Activated CD4-positive, alpha-beta memory T cell treated with anti-CD3 and anti-CD28 coated beads for 36 hours (primary cell): Measurements from ENCODE around the gene CLCN3. TPM values are rescaled to one million over a fixed set of nuclear protein-coding genes. Genes with fewer than 3 reads are reported as not detected.

Source experiments
- CTCF ChIA-PET: fragments of 350-600 bp; sonication (Branson Sonifier 250); formaldehyde crosslinking; loops from one replicate; lab custom pipeline; 2021; ENCODE audit warnings: antibody characterized with exemption, inconsistent platforms; lab: Charles Lee
- POLR2A ChIA-PET: fragments of 350-600 bp; sonication (Branson Sonifier 250); formaldehyde crosslinking; loops from one replicate; lab custom pipeline; 2021; ENCODE audit warnings: antibody characterized with exemption; lab: Charles Lee
- DNase-seq: peaks from one replicate; pipeline ENCODE4 v3.0.0-alpha.2; 2020
- H3K27ac Mint-ChIP-seq: one replicate; pipeline ENCODE4 v1.8.0; 2021; ENCODE audit warnings: mixed read lengths
- H3K27me3 Mint-ChIP-seq: one replicate; pipeline ENCODE4 v1.8.0; 2021; ENCODE audit warnings: mixed read lengths
- H3K36me3 Mint-ChIP-seq: one replicate; pipeline ENCODE4 v1.8.0; 2021; ENCODE audit warnings: mixed read lengths
- H3K4me1 Mint-ChIP-seq: one replicate; pipeline ENCODE4 v1.8.0; 2021; ENCODE audit warnings: low read depth, mixed read lengths
- H3K4me3 Mint-ChIP-seq: one replicate; pipeline ENCODE4 v1.8.0; 2021; ENCODE audit warnings: mild to moderate bottlenecking, mixed read lengths
- H3K9me3 Mint-ChIP-seq: one replicate; pipeline ENCODE4 v1.8.0; 2021; ENCODE audit warnings: mixed read lengths
- intact Hi-C: fragments of 100-400 bp; cut with micrococcal nuclease; formaldehyde crosslinking; loops from one replicate; pipeline ENCODE4 v1.15.1; 2023
- total RNA-seq, 2 experiments: library from RNA; stranded (reverse); gene quantifications; one replicate each; pipeline ENCODE4 v1.2.3, GENCODE V29; 2021

Gene CLCN3
- total RNA-seq, 2 experiments from 2014 or later, result 17.3 to 18.6 TPM

DNA sequence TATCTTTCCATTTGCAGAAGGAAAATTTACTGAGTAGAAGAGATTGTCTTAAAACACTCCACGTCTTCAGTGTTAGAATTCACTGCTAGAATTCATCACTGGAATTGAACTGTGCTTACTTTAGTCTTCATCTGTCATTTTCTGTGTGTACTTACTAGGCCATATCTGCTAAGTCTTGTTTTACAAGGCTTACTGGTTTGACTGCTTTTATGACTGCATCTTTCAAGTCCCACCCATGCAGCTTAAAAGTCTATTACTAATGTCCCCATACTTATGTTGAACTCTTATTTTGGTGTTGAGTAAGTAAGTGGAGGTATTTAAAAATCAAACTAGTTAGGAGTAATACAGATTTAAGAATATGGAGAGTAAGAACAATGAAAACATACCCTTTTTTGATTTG lies 14.6 kb downstream of the CLCN3 start:
- intact Hi-C loops, result no loop called here
- Mint-ChIP-seq H3K9me3 (no peaks in the 10 kb centered on the region), H3K27me3 (no peaks in the 10 kb centered on the region), H3K27ac (no peak overlapping the region), H3K4me1 (peaks cover 13% of the 10 kb centered on the region), H3K36me3 (peaks cover 27% of the 10 kb centered on the region), H3K4me3 (no peak overlapping the region)
- DNase-seq, result no peak
- ChIA-PET POLR2A (no interaction called here), CTCF (no interaction called here)

DNA sequence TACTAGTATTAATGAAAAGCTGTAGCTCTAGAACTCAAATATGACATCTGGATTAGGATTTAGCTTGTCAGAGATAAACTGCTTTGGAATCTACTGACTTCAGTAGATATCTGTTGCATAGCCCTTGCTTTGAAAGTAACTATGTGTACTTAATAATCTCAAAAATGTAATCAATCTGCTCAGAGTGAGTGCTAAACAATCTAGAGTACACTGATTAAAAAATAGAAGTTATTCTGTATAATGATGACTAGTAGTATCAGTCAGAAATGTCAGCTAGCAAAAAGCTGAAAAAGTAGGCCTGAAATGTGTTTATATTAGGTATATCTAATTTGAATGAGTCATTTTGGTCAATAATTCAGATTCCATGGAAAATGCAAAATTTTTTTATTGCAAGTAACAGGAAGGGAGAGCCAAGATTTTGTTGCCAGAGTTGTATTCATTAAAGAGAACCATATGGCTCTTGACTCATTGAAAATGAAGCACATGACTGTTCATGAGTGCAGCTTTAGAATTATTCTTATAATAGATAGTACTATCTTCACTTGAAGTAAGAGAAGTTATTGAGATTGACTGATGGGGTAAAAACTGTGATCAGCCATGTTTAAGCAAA lies 20.0 kb downstream of the CLCN3 start:
- Mint-ChIP-seq H3K27ac (no peak overlapping the region), H3K36me3 (peaks cover 33% of the 10 kb centered on the region), H3K9me3 (no peaks in the 10 kb centered on the region), H3K27me3 (no peaks in the 10 kb centered on the region), H3K4me3 (no peak overlapping the region), H3K4me1 (peaks cover 2% of the 10 kb centered on the region)
- DNase-seq, result no peak
- CTCF ChIA-PET, result interaction anchor here (1.2 kb wide), 1 partner anchor 27 kb away, joined by 5 read pairs; no protein-coding TSS in a partner anchor
- intact Hi-C loops, result no loop called here
- POLR2A ChIA-PET, result no interaction called here

DNA sequence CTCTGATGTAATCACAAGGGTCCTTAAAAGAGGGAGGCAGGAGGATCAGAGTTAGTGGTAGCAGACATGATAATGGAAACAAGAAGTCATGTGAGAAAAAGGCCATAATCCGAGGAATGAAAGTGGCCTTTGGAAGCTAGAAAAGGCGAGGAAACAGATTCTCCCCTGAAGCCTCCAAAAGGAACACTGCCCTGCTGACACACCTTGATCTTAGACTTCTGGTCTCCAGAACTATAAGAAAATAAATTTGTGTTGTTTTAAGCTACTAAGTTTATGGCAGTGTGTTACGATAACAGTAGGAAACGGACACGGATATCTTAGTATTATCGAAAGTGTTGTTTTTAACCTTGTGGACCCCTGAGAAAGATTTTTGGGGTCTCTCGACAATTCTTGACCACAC lies 24.4 kb downstream of the CLCN3 start:
- CTCF ChIA-PET, result no interaction called here
- no peak overlapping the region for H3K4me3 Mint-ChIP-seq
- no peaks in the 10 kb centered on the region for H3K4me1 Mint-ChIP-seq
- H3K27ac Mint-ChIP-seq, result no peak overlapping the region
- intact Hi-C loops, result no loop called here
- POLR2A ChIA-PET, result no interaction called here
- DNase-seq, result no peak
- no peaks in the 10 kb centered on the region for H3K9me3 Mint-ChIP-seq
- H3K27me3 Mint-ChIP-seq, result no peaks in the 10 kb centered on the region
- H3K36me3 Mint-ChIP-seq, result peaks cover 10% of the 10 kb centered on the region

DNA sequence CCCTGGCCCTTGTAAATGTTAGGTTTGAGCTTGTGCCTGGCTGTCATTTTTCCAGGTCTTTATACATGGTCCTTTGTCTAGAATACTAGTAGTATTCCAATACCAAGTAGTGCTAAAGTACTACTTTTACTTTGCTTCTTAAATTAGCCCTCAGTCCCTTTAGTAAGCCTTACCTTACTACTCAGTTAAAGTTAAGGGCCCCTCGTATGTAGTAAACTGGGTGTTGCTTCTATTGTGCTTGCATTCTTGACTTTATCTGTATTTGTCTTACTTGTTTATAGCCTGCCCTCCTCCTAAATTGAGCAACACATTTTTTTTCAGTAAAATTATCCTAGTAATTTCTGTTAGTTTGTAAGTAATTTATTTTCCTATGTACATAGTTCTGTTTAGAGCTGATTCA lies 25.2 kb downstream of the CLCN3 start:
- POLR2A ChIA-PET, result no interaction called here
- Mint-ChIP-seq H3K27me3 (no peaks in the 10 kb centered on the region), H3K4me3 (no peak overlapping the region), H3K9me3 (no peaks in the 10 kb centered on the region), H3K36me3 (peaks cover 10% of the 10 kb centered on the region), H3K27ac (no peak overlapping the region), H3K4me1 (peaks cover under 1% of the 10 kb centered on the region)
- no peak for DNase-seq
- CTCF ChIA-PET, result interaction anchor here (0.9 kb wide), 1 partner anchor 33 kb away, joined by 3 read pairs; the partner anchor contains the start of gene NEK1
- intact Hi-C loops, result no loop called here

DNA sequence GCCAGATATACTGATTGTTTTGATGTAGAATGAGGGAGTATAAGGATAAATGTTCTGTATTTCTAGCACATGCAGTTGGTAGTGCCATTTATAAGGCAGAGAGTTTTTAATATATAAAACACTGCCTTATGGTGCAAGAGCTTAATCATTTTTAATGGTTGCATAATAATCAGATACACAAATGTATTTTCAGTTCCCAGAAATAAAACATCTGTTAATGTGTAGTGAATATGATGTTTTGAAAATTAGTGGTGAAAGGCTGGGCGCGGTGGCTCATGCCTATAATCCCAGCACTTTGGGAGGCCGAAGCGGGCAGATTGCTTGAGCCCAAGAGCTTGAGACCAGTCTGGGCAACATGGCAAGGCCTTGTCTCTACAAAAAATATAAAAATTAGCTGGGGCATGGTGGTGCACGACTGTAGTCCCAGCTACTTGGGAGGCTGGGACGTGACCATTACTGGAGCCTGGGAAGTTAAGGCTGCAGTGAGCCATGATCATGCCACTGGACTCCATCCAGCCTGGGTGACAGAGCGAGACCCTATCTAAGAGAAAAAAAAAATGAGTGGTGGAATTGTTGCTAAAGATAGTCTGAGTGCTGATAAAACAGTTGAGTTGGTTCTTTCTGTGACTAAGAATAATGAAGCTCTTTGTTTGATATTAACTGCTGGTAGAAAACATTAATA lies 29.3 kb downstream of the CLCN3 start:
- H3K27ac Mint-ChIP-seq, result no peak overlapping the region
- CTCF ChIA-PET, result interaction anchor here (0.7 kb wide), 1 partner anchor 19 kb away, joined by 3 read pairs; no protein-coding TSS in a partner anchor
- H3K4me3 Mint-ChIP-seq, result no peak overlapping the region
- POLR2A ChIA-PET, result no interaction called here
- H3K36me3 Mint-ChIP-seq, result peaks cover 12% of the 10 kb centered on the region
- no peak for DNase-seq
- no peaks in the 10 kb centered on the region for H3K9me3 Mint-ChIP-seq
- no peaks in the 10 kb centered on the region for H3K27me3 Mint-ChIP-seq
- peaks cover 18% of the 10 kb centered on the region for H3K4me1 Mint-ChIP-seq
- intact Hi-C loops, result no loop called here

DNA sequence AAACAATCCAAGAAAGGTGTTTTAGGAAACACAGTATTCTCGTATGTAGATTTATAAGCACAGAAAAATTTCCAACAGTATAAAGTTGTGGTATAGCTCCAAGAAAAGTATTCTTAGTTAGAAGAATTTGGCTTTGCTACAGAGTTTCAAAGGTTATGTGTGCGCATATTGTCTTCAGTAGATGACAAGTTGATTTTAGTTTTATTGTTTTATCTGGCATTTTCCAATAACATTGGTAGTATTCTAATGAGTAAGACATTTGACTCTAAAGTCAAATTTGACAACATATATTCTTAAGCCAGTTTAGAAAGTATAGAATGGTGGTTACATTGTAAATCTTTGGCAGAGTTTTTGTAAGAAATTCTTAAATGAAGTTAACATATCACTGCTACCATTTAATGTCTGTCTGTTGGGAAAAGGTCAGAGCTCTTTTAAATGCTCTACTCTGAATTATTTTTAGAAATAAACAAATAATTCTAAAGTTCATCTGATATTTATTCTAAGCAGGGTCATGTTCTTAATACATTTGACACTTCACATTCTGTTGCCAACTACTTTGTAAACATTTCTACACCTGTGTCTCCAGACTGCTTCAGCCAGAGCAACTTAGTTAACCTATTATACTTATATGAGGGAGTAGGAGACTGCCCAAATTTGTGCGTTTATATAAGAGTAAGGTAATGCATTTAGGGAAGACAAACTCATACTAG lies 30.0 kb downstream of the CLCN3 start:
- Mint-ChIP-seq H3K27ac (no peak overlapping the region), H3K4me1 (peaks cover 18% of the 10 kb centered on the region), H3K27me3 (no peaks in the 10 kb centered on the region), H3K9me3 (no peaks in the 10 kb centered on the region), H3K4me3 (no peak overlapping the region), H3K36me3 (peaks cover 14% of the 10 kb centered on the region)
- no peak for DNase-seq
- ChIA-PET CTCF (no interaction called here), POLR2A (no interaction called here)
- intact Hi-C loops, result no loop called here

DNA sequence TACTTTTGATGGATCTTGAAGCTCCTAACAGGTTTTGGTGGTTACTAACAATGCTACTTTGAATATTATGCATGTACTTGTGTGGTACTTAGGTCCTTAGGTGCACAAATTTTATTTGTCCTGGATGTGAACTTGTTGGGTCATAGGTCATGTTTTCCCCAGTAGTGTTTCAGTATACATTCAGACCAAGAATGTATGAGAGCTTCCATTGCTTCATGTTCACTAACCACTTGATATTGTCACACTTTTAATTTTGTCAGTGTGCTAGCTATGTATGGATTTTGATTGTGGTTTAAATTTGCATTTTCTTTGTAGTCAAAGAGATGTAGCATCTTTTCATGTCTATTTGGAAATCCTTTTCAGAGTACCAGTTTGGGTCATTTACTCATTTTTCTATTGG lies 32.2 kb downstream of the CLCN3 start:
- H3K4me1 Mint-ChIP-seq, result peaks cover 18% of the 10 kb centered on the region
- CTCF ChIA-PET, result interaction anchor here (1.0 kb wide), 1 partner anchor 32 kb away, joined by 4 read pairs; the partner anchor contains the start of gene CLCN3
- no peak overlapping the region for H3K4me3 Mint-ChIP-seq
- no peaks in the 10 kb centered on the region for H3K27me3 Mint-ChIP-seq
- peaks cover 15% of the 10 kb centered on the region for H3K36me3 Mint-ChIP-seq
- intact Hi-C loops, result no loop called here
- POLR2A ChIA-PET, result interaction anchor here (1.0 kb wide), 1 partner anchor 31 kb away, joined by 4 read pairs; no protein-coding TSS in a partner anchor
- no peak for DNase-seq
- H3K9me3 Mint-ChIP-seq, result no peaks in the 10 kb centered on the region
- no peak overlapping the region for H3K27ac Mint-ChIP-seq

DNA sequence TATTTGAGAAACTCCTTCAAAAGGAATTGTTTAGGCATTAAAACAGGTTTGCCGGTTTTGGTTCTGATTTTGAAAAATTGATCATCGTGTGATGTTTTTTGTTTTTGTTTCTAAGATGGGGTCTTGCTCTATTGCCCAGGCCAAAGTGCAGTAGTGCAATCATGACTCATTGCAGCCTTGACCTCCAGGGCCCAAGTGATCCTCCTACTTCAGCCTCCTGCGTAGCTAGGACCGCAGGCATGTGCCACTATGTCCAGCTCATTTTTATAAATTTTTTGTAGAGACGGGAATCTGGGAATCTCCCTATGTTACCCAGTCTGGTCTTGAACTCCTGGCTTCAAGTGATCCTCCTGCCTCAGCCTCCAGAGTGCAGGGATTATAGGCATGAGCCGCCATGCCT lies 35.0 kb downstream of the CLCN3 start:
- no peak overlapping the region for H3K27ac Mint-ChIP-seq
- no peak overlapping the region for H3K4me3 Mint-ChIP-seq
- DNase-seq, result no peak
- peaks cover 13% of the 10 kb centered on the region for H3K36me3 Mint-ChIP-seq
- H3K9me3 Mint-ChIP-seq, result no peaks in the 10 kb centered on the region
- ChIA-PET CTCF (no interaction called here), POLR2A (no interaction called here)
- H3K4me1 Mint-ChIP-seq, result peaks cover 27% of the 10 kb centered on the region
- intact Hi-C loops, result no loop called here
- H3K27me3 Mint-ChIP-seq, result no peaks in the 10 kb centered on the region

DNA sequence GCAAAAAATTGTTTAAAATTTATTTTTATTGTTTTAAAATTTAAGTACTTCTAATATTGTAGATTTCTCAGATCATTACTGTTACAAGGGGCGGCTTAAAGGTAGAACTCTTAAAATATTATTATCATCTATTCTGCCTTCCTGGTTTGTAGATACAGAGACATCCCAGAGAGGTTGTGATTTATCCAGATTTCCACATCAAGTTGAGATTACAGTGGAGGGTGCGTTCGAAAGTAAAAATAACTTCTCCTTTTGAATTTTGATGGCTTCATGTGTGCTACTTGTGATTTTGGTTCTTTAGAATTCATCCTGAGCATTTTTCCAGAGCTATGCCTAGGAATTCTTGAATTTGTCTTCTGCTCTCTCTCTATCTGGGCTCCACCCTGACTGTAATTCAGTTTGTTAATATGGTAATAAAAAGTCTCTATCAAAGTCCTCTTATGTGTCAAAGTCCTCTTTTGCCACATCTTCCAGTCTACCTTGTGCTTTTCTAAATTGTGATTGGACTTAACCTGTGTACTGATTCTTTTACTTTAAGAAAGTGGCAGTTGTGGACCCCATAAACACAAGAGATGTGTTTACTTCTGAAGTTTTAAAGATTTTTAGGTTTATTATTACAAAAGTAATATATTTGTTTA lies 37.2 kb downstream of the CLCN3 start:
- intact Hi-C loops, result no loop called here
- no peak for DNase-seq

DNA sequence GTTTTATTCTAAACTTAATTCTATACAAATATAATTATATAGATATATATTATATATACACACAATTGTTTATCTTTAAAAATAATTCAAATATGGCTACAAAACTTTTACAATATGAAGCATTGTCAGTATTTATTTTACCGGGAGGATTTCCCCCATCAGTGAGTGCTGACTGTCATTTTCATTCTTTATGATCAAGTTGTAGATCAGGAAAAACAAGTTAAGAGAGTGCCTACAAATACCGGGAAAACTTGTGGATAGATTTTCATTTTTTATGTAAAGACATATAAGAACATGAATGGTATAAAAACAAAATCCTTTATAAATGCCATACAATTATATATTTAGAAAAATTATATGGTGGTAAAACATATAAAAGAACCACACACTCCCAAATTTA lies 37.8 kb downstream of the CLCN3 start:
- H3K27ac Mint-ChIP-seq, result no peak overlapping the region
- H3K4me1 Mint-ChIP-seq, result peaks cover 14% of the 10 kb centered on the region
- peaks cover 7% of the 10 kb centered on the region for H3K36me3 Mint-ChIP-seq
- ChIA-PET POLR2A (no interaction called here), CTCF (interaction anchor here (1.6 kb wide), 1 partner anchor 48 kb away, joined by 3 read pairs; no protein-coding TSS in a partner anchor)
- no peaks in the 10 kb centered on the region for H3K9me3 Mint-ChIP-seq
- intact Hi-C loops, result no loop called here
- no peak overlapping the region for H3K4me3 Mint-ChIP-seq
- no peak for DNase-seq
- H3K27me3 Mint-ChIP-seq, result no peaks in the 10 kb centered on the region

More for the DNA sequence above, 37.2 kb downstream of the CLCN3 start:
- Mint-ChIP-seq H3K36me3 (peaks cover 11% of the 10 kb centered on the region), H3K4me1 (peaks cover 19% of the 10 kb centered on the region), H3K4me3 (no peak overlapping the region), H3K9me3 (no peaks in the 10 kb centered on the region), H3K27ac (no peak overlapping the region), H3K27me3 (no peaks in the 10 kb centered on the region)
- ChIA-PET CTCF (interaction anchor here (1.2 kb wide), 1 partner anchor 39 kb away, joined by 3 read pairs; no protein-coding TSS in a partner anchor), POLR2A (no interaction called here)

DNA sequence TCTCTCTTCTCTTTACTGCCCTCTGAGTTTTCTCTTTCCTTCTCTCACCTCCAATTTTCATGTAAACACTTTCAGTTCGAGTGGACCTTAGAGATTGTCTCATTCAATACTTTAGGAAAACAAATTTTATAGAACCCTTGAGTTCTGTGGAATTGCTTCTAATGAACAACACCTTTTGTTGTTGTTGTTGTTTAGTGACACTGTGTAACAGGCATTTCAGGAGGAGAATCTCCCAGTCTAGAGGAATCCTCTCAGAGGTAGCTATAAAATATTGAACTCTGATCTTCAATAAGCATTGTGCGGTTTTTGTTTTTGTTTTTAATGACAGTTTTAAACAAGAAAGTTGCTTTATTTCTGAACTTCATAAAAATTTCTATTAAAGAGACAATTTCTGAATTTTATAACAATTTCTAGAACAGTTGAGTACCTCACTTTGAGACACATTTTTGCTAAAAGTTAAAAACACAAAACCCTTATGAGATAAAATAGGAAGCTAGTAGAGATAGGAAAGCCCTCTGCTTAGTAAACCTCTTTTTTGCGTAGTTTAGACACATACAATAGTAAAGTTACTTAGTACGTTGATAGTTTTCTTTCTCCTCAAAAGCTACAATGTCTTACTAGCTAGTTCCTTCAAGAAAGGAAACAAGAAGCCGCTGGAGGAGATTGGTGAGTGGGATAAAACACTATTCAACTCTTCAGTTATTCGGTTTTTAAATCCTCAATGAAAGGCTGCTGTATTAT lies 38.8 kb downstream of the CLCN3 start:
- Mint-ChIP-seq H3K27ac (peak overlapping the region; percentile 91), H3K4me1 (peaks cover 18% of the 10 kb centered on the region), H3K9me3 (no peaks in the 10 kb centered on the region), H3K4me3 (no peak overlapping the region), H3K27me3 (no peaks in the 10 kb centered on the region), H3K36me3 (peaks cover 6% of the 10 kb centered on the region)
- POLR2A ChIA-PET, result interaction anchor here (0.7 to 2.3 kb wide), 6 partner anchors 25 to 47 kb away, joined by 3 to 14 read pairs (median 4); partner anchors contain the start of genes CLCN3 and NEK1
- intact Hi-C loops, result no loop called here
- CTCF ChIA-PET, result interaction anchor here (1.6 to 2.7 kb wide), 4 partner anchors 32 to 47 kb away, joined by 3 to 18 read pairs (median 12); partner anchors contain the start of genes CLCN3 and NEK1
- DNase-seq, result no peak
